GM23338 (cell line): Measurements from ENCODE around the gene WNT4. TPM values are rescaled to one million over a fixed set of nuclear protein-coding genes. Genes with fewer than 3 reads are reported as not detected.
A peak's percentile ranks its signal among the peaks of the same experiment; 100 is the strongest.

ENCODE experiments used
- ATAC-seq: fragments of 200-7000 bp; cut with Tn5 transposase; 3 replicates; pipeline ENCODE4 v1.9.1; 2020
- DNase-seq: peaks from one replicate; pipeline ENCODE4 v3.0.0-alpha.2; 2015; ENCODE audit warnings: low spot score
- H2AFZ ChIP-seq: fragments of 200-600 bp; sonication (generic); 2 replicates; pipeline ENCODE4 v1.8.0; 2016; ENCODE audit warnings: antibody characterized with exemption, mild to moderate bottlenecking, moderate library complexity
- H3F3A ChIP-seq: fragments of 200-600 bp; sonication (generic); replicated peaks from 2 replicates; pipeline ENCODE4 v1.8.0; 2017; ENCODE audit warnings: antibody characterized with exemption, mixed run types, low read depth
- H3K27ac ChIP-seq: fragments of 200-600 bp; sonication (generic); 2 replicates; pipeline ENCODE4 v1.6.1; 2016; ENCODE audit warnings: low read depth
- H3K27me3 ChIP-seq: fragments of 200-600 bp; sonication (generic); 2 replicates; pipeline ENCODE4 v1.8.0; 2016; ENCODE audit warnings: mild to moderate bottlenecking, mixed run types, moderate library complexity; ENCODE audit not compliant: insufficient read depth
- H3K36me3 ChIP-seq: fragments of 200-600 bp; sonication (generic); 2 replicates; pipeline ENCODE4 v1.8.0; 2016; ENCODE audit warnings: mild to moderate bottlenecking; ENCODE audit not compliant: insufficient read depth
- H3K4me1 ChIP-seq: fragments of 200-600 bp; sonication (generic); 2 replicates; pipeline ENCODE4 v1.8.0; 2016; ENCODE audit warnings: mild to moderate bottlenecking, moderate library complexity; ENCODE audit not compliant: insufficient read depth
- H3K4me2 ChIP-seq: fragments of 200-600 bp; sonication (generic); 2 replicates; pipeline ENCODE4 v1.7.1; 2017; ENCODE audit warnings: mixed run types
- H3K4me3 ChIP-seq: fragments of 200-600 bp; sonication (generic); 2 replicates; pipeline ENCODE4 v1.6.1; 2016; ENCODE audit warnings: mixed run types
- H3K79me2 ChIP-seq: fragments of 200-600 bp; sonication (generic); replicated peaks from 2 replicates; pipeline ENCODE4 v1.8.0; 2017; ENCODE audit warnings: mild to moderate bottlenecking; ENCODE audit not compliant: insufficient read depth
- H3K9me2 ChIP-seq: fragments of 200-600 bp; sonication (generic); 2 replicates; pipeline ENCODE4 v1.8.0; 2017; ENCODE audit not compliant: insufficient read depth
- H4K20me1 ChIP-seq: fragments of 200-600 bp; sonication (generic); replicated peaks from 2 replicates; pipeline ENCODE4 v1.8.0; 2017; ENCODE audit warnings: mild to moderate bottlenecking; ENCODE audit not compliant: insufficient read depth
- H3K27ac Mint-ChIP-seq: 2 replicates; pipeline ENCODE4 v1.8.0; 2020; ENCODE audit warnings: inconsistent platforms, mild to moderate bottlenecking, moderate library complexity, mixed read lengths
- H3K27me3 Mint-ChIP-seq: 3 replicates; pipeline ENCODE4 v1.8.0; 2022; ENCODE audit warnings: low read depth, mild to moderate bottlenecking, moderate library complexity, mixed read lengths, inconsistent platforms; ENCODE audit not compliant: insufficient read depth, poor library complexity
- H3K36me3 Mint-ChIP-seq: 3 replicates; pipeline ENCODE4 v1.8.0; 2021; ENCODE audit warnings: low read depth, mild to moderate bottlenecking, inconsistent platforms, moderate library complexity, mixed read lengths
- H3K4me1 Mint-ChIP-seq: 3 replicates; pipeline ENCODE4 v1.8.0; 2020; ENCODE audit warnings: mild to moderate bottlenecking, inconsistent platforms, mixed read lengths
- H3K4me3 Mint-ChIP-seq: 3 replicates; pipeline ENCODE4 v1.8.0; 2021; ENCODE audit warnings: moderate library complexity, mild to moderate bottlenecking, inconsistent platforms, mixed read lengths
- H3K9me3 Mint-ChIP-seq: 3 replicates; pipeline ENCODE4 v1.8.0; 2020; ENCODE audit warnings: moderate library complexity, mild to moderate bottlenecking, inconsistent platforms, mixed read lengths
- CREB1 ChIP-seq: fragments of 250-450 bp; sonication (Bioruptor Pico); IDR thresholded peaks from 2 replicates; pipeline ENCODE4 v1.5.0; 2020; ENCODE audit warnings: low read depth, mild to moderate bottlenecking, moderate library complexity
- CTCF ChIP-seq, 2 experiments: fragments of 200-600 bp in 1 of 2; sonication (generic) in 1 of 2; conservative IDR thresholded peaks; 2 replicates each; pipeline versions ENCODE4 v1.5.1 to v1.6.1; 2016 to 2017; ENCODE audit warnings: antibody characterized with exemption in 2 of 2, low read depth in 2 of 2, mild to moderate bottlenecking in 2 of 2, moderate library complexity in 1 of 2
- ETS1 ChIP-seq: IDR thresholded peaks from 2 replicates; pipeline ENCODE4 v1.6.1; 2016; ENCODE audit warnings: antibody characterized with exemption
- EZH2 ChIP-seq: fragments of 200-600 bp; sonication (generic); IDR thresholded peaks from one replicate; pipeline ENCODE4 v1.8.0; 2017; ENCODE audit warnings: antibody characterized with exemption, mild to moderate bottlenecking, low read depth; ENCODE audit not compliant: unreplicated experiment
- EZH2phosphoT487 ChIP-seq: fragments of 200-600 bp; sonication (generic); IDR thresholded peaks from one replicate; pipeline ENCODE4 v1.8.1; 2018; ENCODE audit warnings: antibody characterized with exemption; ENCODE audit not compliant: unreplicated experiment
- JUNB ChIP-seq: IDR thresholded peaks from one replicate; pipeline ENCODE4 v1.6.1; 2016; ENCODE audit warnings: antibody characterized with exemption; ENCODE audit not compliant: unreplicated experiment
- NANOG ChIP-seq: IDR thresholded peaks from 2 replicates; pipeline ENCODE4 v1.6.1; 2016; ENCODE audit warnings: antibody characterized with exemption, borderline replicate concordance
- POLR2AphosphoS5 ChIP-seq: IDR thresholded peaks from 2 replicates; pipeline ENCODE4 v1.6.1; 2016; ENCODE audit warnings: antibody characterized with exemption, low read depth
- REST ChIP-seq: IDR thresholded peaks from one replicate; pipeline ENCODE4 v1.6.1; 2018; ENCODE audit warnings: antibody characterized with exemption; ENCODE audit not compliant: unreplicated experiment
- STAT1 ChIP-seq: IDR thresholded peaks from one replicate; pipeline ENCODE4 v1.6.1; 2016; ENCODE audit warnings: antibody characterized with exemption; ENCODE audit not compliant: unreplicated experiment
- ZNF114 ChIP-seq: fragments of 250-450 bp; sonication (Bioruptor Pico); IDR thresholded peaks from 2 replicates; pipeline ENCODE4 v1.5.0; 2020; ENCODE audit warnings: mild to moderate bottlenecking, moderate library complexity
- ZNF331 ChIP-seq: fragments of 250-450 bp; sonication (Bioruptor Pico); IDR thresholded peaks from 2 replicates; pipeline ENCODE4 v1.5.0; 2020; ENCODE audit warnings: low read depth, mild to moderate bottlenecking, moderate library complexity
- ZNF462 ChIP-seq: fragments of 250-450 bp; sonication (Bioruptor Pico); IDR thresholded peaks from 2 replicates; pipeline ENCODE4 v1.5.0; 2020; ENCODE audit warnings: mild to moderate bottlenecking, moderate library complexity
- polyA plus RNA-seq: library from polyadenylated mRNA; unstranded; fragments of >200 nt; fragmentation: Nextera tagmentation; extraction: Ambion mirVana; gene quantifications from 2 replicates; pipeline ENCODE4 v1.2.1, GENCODE V29; 2016
- total RNA-seq: library from RNA; depleted of rRNA; stranded (reverse); fragments of >200 nt; shearing (Covaris generic); gene quantifications from 2 replicates; pipeline ENCODE4 v1.2.3, GENCODE V29; 2014

WNT4 gene
- total and polyA plus RNA-seq, 2 experiments from 2014 or later: 0.59 to 0.79 TPM

- Mint-ChIP-seq H3K4me1 (peaks cover 43% of the 10 kb centered on the region), H3K27ac (no peak overlapping the region), H3K27me3 (peaks cover 38% of the 10 kb centered on the region), H3K36me3 (no peaks in the 10 kb centered on the region; the same call in 2 of the 3 replicates), H3K9me3 (no peaks in the 10 kb centered on the region), H3K4me3 (0 out of 3 replicates have a peak overlapping the region, but pooled peaks have one; percentile 2)
- TF ChIP-seq POLR2AphosphoS5 (no peak), ZNF331 (no peak), ZNF462 (CRISPR knock-in tag) (no peak), NANOG (no peak), EZH2 (no peak), ETS1 (no peak), CTCF (conservative IDR thresholded peaks at IDR 0.05; ENCODE audit: low read depth in 2 of 2) (no peak), STAT1 (no peak), JUNB (no peak), REST (no peak), CREB1 (no peak), EZH2phosphoT487 (no peak), ZNF114 (no peak)
- DNase-seq (peak; percentile 46), ATAC-seq (peak; percentile 4; the same call in 1 of the 3 replicates)
- Histone ChIP-seq H3F3A (peaks cover 11% of the 10 kb centered on the region; the same call in 1 of the 2 replicates), H3K79me2 (no peaks in the 10 kb centered on the region), H3K9me2 (no peaks in the 10 kb centered on the region), H3K36me3 (no peaks in the 10 kb centered on the region), H2AFZ (no peak overlapping the region), H4K20me1 (no peaks in the 10 kb centered on the region; the same call in 1 of the 2 replicates), H3K27ac (no peak overlapping the region), H3K27me3 (peaks cover 43% of the 10 kb centered on the region), H3K4me1 (peaks cover 33% of the 10 kb centered on the region), H3K4me2 (peak overlapping the region; percentile 91), H3K4me3 (0 out of 2 replicates have a peak overlapping the region, but pooled peaks have one; percentile 71)
Measured at GRCh38 chr1:22140694-22141093, 2.2 kb downstream of the WNT4 start.
